ENCODE measurements around the gene HLA-DMA. TPM values are rescaled to one million over a fixed set of nuclear protein-coding genes. Genes with fewer than 3 reads are reported as not detected.
A peak's percentile ranks its signal among the peaks of the same experiment; 100 is the strongest.

HLA-DMA gene
- total RNA-seq, 6 donors from 2014 or later = 83.7 to 271 (median 134) TPM

- WGBS, 2 donors = 39 to 48% methylated on average over 3 of the region's 3 CpGs
- no peaks in the 10 kb centered on the region for H3K9me3 ChIP-seq
- peak; percentile 4 to 11 for ATAC-seq (ENCODE audit: low FRiP score in 2 of 2)
These were observed 31.2 kb upstream of the HLA-DMA start for GRCh38 chr6:32983964-32984621.

GRCh38 chr6:32983493-32983848, 30.6 kb upstream of the HLA-DMA start:
- Histone ChIP-seq H3K36me3 (peaks cover 28 to 43% (median 35%) of the 10 kb centered on the region in 4 donors), H3K4me3 (no peak overlapping the region), H3K27me3 (no peaks in the 10 kb centered on the region), H3K4me1 (peaks cover 3 to 29% (median 19%) of the 10 kb centered on the region in 4 donors), H3K9me3 (no peaks in the 10 kb centered on the region), H3K27ac (peak overlapping the region in 1 of 4 donors; percentile 33)
- DNase-seq (no peak), ATAC-seq (ENCODE audit: low FRiP score in 2 of 2) (no peak)
- TF ChIP-seq EP300 (IDR thresholded peaks at IDR 0.05) = no peak
- no peak for TF ChIP-seq POLR2A (IDR thresholded peaks at IDR 0.05)
- WGBS, 2 donors = 82 to 88% methylated on average over 1 of the region's 1 CpG

More at GRCh38 chr6:32983964-32984621, 31.2 kb upstream of the HLA-DMA start:
- Histone ChIP-seq H3K36me3 (peaks cover 23 to 36% (median 30%) of the 10 kb centered on the region in 4 donors), H3K4me1 (peaks cover 2 to 29% (median 19%) of the 10 kb centered on the region in 4 donors), H3K27me3 (no peaks in the 10 kb centered on the region), H3K27ac (peak overlapping the region in 2 of 4 donors; percentile 19 to 33), H3K4me3 (no peak overlapping the region)
- DNase-seq = no peak
- TF ChIP-seq POLR2AphosphoS5 (IDR thresholded peaks at IDR 0.05) = no peak
- no peak for TF ChIP-seq EP300 (IDR thresholded peaks at IDR 0.05)
- TF ChIP-seq CTCF (IDR thresholded peaks at IDR 0.05) = no peak
- TF ChIP-seq POLR2A (IDR thresholded peaks at IDR 0.05) = no peak

- Histone ChIP-seq H3K4me1 (peaks cover 7 to 34% (median 19%) of the 10 kb centered on the region in 4 donors), H3K9me3 (no peaks in the 10 kb centered on the region), H3K27ac (peak overlapping the region in 1 of 4 donors; percentile 33), H3K27me3 (no peaks in the 10 kb centered on the region), H3K36me3 (peaks cover 34 to 48% (median 41%) of the 10 kb centered on the region in 4 donors), H3K4me3 (no peak overlapping the region)
- 62 to 63% methylated on average over 6 of the region's 6 CpGs for WGBS, 2 donors
- TF ChIP-seq CTCF (IDR thresholded peaks at IDR 0.05) (no peak), EP300 (IDR thresholded peaks at IDR 0.05) (no peak), POLR2AphosphoS5 (IDR thresholded peaks at IDR 0.05) (no peak), POLR2A (IDR thresholded peaks at IDR 0.05) (no peak)
- ATAC-seq (ENCODE audit: low FRiP score in 2 of 2) (no peak), DNase-seq (no peak)
These were observed 30.0 kb upstream of the HLA-DMA start for GRCh38 chr6:32982702-32983492.

- Histone ChIP-seq H3K4me3 (no peak overlapping the region), H3K27ac (peak overlapping the region in 1 of 4 donors; percentile 30), H3K9me3 (no peaks in the 10 kb centered on the region), H3K27me3 (no peaks in the 10 kb centered on the region), H3K4me1 (peaks cover 12 to 41% (median 25%) of the 10 kb centered on the region in 4 donors), H3K36me3 (peaks cover 41 to 55% (median 48%) of the 10 kb centered on the region in 4 donors)
- no peak for DNase-seq
- TF ChIP-seq POLR2AphosphoS5 (IDR thresholded peaks at IDR 0.05) = no peak
- no peak for TF ChIP-seq POLR2A (IDR thresholded peaks at IDR 0.05)
- no peak for TF ChIP-seq EP300 (IDR thresholded peaks at IDR 0.05)
- no peak for TF ChIP-seq CTCF (IDR thresholded peaks at IDR 0.05)
- WGBS, 2 donors = 51 to 53% methylated on average over 8 of the region's 8 CpGs
- ATAC-seq (ENCODE audit: low FRiP score in 2 of 2) = no peak
These were observed 29.3 kb upstream of the HLA-DMA start for GRCh38 chr6:32982084-32982701.

- 62 to 77% methylated on average over 11 of the region's 11 CpGs for WGBS, 2 donors
These were observed 27.7 kb upstream of the HLA-DMA start for GRCh38 chr6:32980488-32981038.

More at GRCh38 chr6:32980488-32981038, 27.7 kb upstream of the HLA-DMA start:
- no peak for TF ChIP-seq POLR2A (IDR thresholded peaks at IDR 0.05)
- TF ChIP-seq CTCF (IDR thresholded peaks at IDR 0.05) = no peak
- TF ChIP-seq POLR2AphosphoS5 (IDR thresholded peaks at IDR 0.05) = no peak
- no peak for TF ChIP-seq EP300 (IDR thresholded peaks at IDR 0.05)
- ATAC-seq (ENCODE audit: low FRiP score in 2 of 2) (no peak), DNase-seq (no peak)
- H3K4me3 ChIP-seq = no peak overlapping the region
- H3K27ac ChIP-seq = no peak overlapping the region
- no peaks in the 10 kb centered on the region for H3K9me3 ChIP-seq
- H3K4me1 ChIP-seq = peaks cover 28 to 58% (median 41%) of the 10 kb centered on the region in 4 donors
- H3K27me3 ChIP-seq = no peaks in the 10 kb centered on the region
- H3K36me3 ChIP-seq = peaks cover 57 to 72% (median 62%) of the 10 kb centered on the region in 4 donors
